ENCODE measurements around the gene GRIN3A. TPM values are rescaled to one million over a fixed set of nuclear protein-coding genes. Genes with fewer than 3 reads are reported as not detected.

Gene GRIN3A
- total and polyA plus RNA-seq, 9 of the 15 experiments (the other 6 are each of a cell fraction or from before 2014, with no cell fraction given) = 0.01 to 0.03 TPM; not detected in 7

DNA sequence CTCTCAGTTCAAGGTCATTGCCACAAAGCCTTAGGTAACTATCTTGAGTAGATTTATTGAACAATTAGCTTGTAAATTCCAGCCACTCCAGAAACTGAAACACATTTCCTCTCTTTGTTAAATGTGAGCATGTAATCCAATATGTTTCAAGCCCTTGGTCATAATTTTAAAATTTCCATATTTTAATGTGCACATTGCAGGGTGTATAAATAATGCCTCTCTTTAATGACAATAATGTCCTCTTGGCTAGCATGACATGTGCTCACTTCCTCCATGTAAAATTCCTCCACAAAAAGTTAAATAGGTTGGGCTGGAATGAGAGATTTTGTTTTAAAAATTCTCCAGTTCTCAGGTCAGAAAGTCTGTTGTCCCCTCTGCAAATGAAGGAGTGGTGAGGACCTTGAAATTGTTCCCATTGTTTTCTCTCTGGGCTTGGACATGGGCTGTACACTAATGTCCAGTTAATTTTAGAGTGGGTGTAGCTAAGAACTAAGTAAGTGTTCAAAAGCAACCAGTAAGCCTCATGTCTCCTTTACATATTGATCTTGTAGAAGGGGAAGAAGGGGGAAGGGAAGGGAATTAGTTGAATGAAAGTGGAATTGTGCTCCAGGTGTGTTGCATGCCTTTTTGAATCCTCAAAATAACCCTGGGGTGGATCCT is 146.5 kb downstream of the GRIN3A start:
- POLR2A ChIA-PET = no interaction called here
- Histone ChIP-seq H3K9ac (ENCODE audit: insufficient read depth in 1 of 2, low read depth in 2 of 2, low read length in 2 of 2) (no peak overlapping the region), H4K20me1 (replicated peaks; ENCODE audit: control insufficient read depth, insufficient read depth, low read length) (no peaks in the 10 kb centered on the region), H3K36me3 (ENCODE audit: control insufficient read depth, insufficient read depth, low read length) (no peaks in the 10 kb centered on the region), H2AFZ (ENCODE audit: low read depth, low read length) (no peak overlapping the region), H3K27me3 (ENCODE audit: control insufficient read depth in 2 of 2, insufficient read depth in 2 of 2, low read length in 2 of 2) (peaks cover 9 to 18% of the 10 kb centered on the region in 2 experiments), H3K4me3 (no peak overlapping the region), H3K79me2 (ENCODE audit: control insufficient read depth, insufficient read depth, low read length) (no peaks in the 10 kb centered on the region), H3K9me3 (replicated peaks; ENCODE audit: control insufficient read depth, insufficient read depth, low read depth, low read length) (no peaks in the 10 kb centered on the region), H3K9me1 (ENCODE audit: control insufficient read depth, insufficient read depth, low read length) (no peaks in the 10 kb centered on the region), H3K4me2 (ENCODE audit: insufficient read depth, low read length) (no peak overlapping the region), H3K27ac (ENCODE audit: extremely low read depth, low read depth, low read length) (no peak overlapping the region), H3K4me1 (replicated peaks in 1 of 2; ENCODE audit: control insufficient read depth in 2 of 2, insufficient read depth in 2 of 2, low read length in 2 of 2) (0 out of 5 replicates have a peak, but pooled peaks cover 0 to 3% of the 10 kb centered on the region in 2 experiments)
- in situ Hi-C loops (cut with MboI) (no loop called here), intact Hi-C loops (cut with micrococcal nuclease) (no loop called here)
- ATAC-seq (no peak), FAIRE-seq (no peak), DNase-seq (ENCODE audit: extremely low read depth in 1 of 4, low spot score in 3 of 4) (no peak)
- TF ChIP-seq JUNB (CRISPR knock-in tag; conservative IDR thresholded peaks at IDR 0.05) (no peak), CBX3 (IDR thresholded peaks at IDR 0.05; ENCODE audit: borderline replicate concordance in 1 of 2, low read length in 2 of 2) (no peak), TAL1 (IDR thresholded peaks at IDR 0.05) (no peak), SMARCC2 (IDR thresholded peaks at IDR 0.05; ENCODE audit: low read depth) (no peak), MECOM (CRISPR knock-in tag; IDR thresholded peaks at IDR 0.05) (no peak), ZNF124 (CRISPR knock-in tag; IDR thresholded peaks at IDR 0.05) (no peak), CEBPB (tag; IDR thresholded peaks at IDR 0.05) (no peak), U2AF2 (optimal IDR thresholded peaks at IDR 0.05; ENCODE audit: low read depth, low read length) (no peak)
- CTCF ChIA-PET (ENCODE audit: low intra/inter-chr PET ratio) = no interaction called here
- BruUV-seq (replicated peaks) = no TSS peak
